ENCODE results near the gene MLH1. TPM values are rescaled to one million over a fixed set of nuclear protein-coding genes. Genes with fewer than 3 reads are reported as not detected.
"Not testable (repeated sequence)": the region's sequence is repeated elsewhere in the genome, so short reads cannot be mapped to it uniquely, and the experiment has no call there.

MLH1 gene
- total RNA-seq, 8 experiments from 2014 or later = 17.4 to 53.3 (median 47.6) TPM

- ATAC-seq (replicated peaks in 6 of 8) = peak in 1 of 8 experiments; percentile 59
Measured at GRCh38 chr3:37053337-37053736, 60.0 kb downstream of the MLH1 start.

GRCh38 chr3:37053753-37054152 is 60.4 kb downstream of the MLH1 start:
- H3K27ac ChIP-seq = no peak overlapping the region
- peak in 1 of 8 experiments; percentile 33 for ATAC-seq (replicated peaks in 6 of 8)
- H3K4me3 ChIP-seq = no peak overlapping the region
- in situ Hi-C loops (cut with MboI; ENCODE audit: low pct_unique_long_range_greater_than_20kb in 2 of 9, low sequenced_read_pairs in 9 of 9, unreplicated experiment in 9 of 9) = no loop called here
- H3K4me1 ChIP-seq (replicated peaks in 1 of 2) = no peaks in the 10 kb centered on the region
- 93 to 100% (median 100%) methylated on average over 1 to 2 of the region's 2 CpGs; no CpG with 5 or more reads in 5 of the 10 experiments for WGBS, 10 experiments

More at GRCh38 chr3:37053337-37053736, 60.0 kb downstream of the MLH1 start:
- in situ Hi-C loops (cut with MboI; ENCODE audit: low pct_unique_long_range_greater_than_20kb in 2 of 9, low sequenced_read_pairs in 9 of 9, unreplicated experiment in 9 of 9) = no loop called here
- H3K27ac ChIP-seq = no peak overlapping the region
- no peak overlapping the region for H3K4me3 ChIP-seq
- H3K4me1 ChIP-seq (replicated peaks in 1 of 2) = no peaks in the 10 kb centered on the region
- 34 to 100% (median 88%) methylated on average over 1 to 6 of the region's 6 CpGs for WGBS, 10 experiments

GRCh38 chr3:37054370-37054769 is 61.1 kb downstream of the MLH1 start:
- Histone ChIP-seq H3K4me1 (replicated peaks in 1 of 2) (no peaks in the 10 kb centered on the region), H3K4me3 (no peak overlapping the region), H3K27ac (no peak overlapping the region)
- in situ Hi-C loops (cut with MboI; ENCODE audit: low pct_unique_long_range_greater_than_20kb in 2 of 9, low sequenced_read_pairs in 9 of 9, unreplicated experiment in 9 of 9) = no loop called here
- ATAC-seq (replicated peaks in 6 of 8) = peak in 6 of 8 experiments; percentile 38 to 81 (median 56)
- WGBS, 10 experiments = 11 to 100% (median 71%) methylated on average over 1 to 3 of the region's 3 CpGs; no CpG with 5 or more reads in 1 of the 10 experiments

- ATAC-seq (replicated peaks in 6 of 8); in situ Hi-C loops (cut with MboI; ENCODE audit: low pct_unique_long_range_greater_than_20kb in 2 of 9, low sequenced_read_pairs in 9 of 9, unreplicated experiment in 9 of 9); H3K4me3 ChIP-seq; H3K27ac ChIP-seq; H3K4me1 ChIP-seq (replicated peaks in 1 of 2): not testable (repeated sequence)
- 65 to 100% (median 99%) methylated on average over 1 to 6 of the region's 8 CpGs; no CpG with 5 or more reads in 2 of the 10 experiments for WGBS, 10 experiments
Measured at GRCh38 chr3:37055077-37055476, 61.8 kb downstream of the MLH1 start.

- Histone ChIP-seq H3K4me3 (no peak overlapping the region), H3K27ac (no peak overlapping the region), H3K4me1 (replicated peaks in 1 of 2) (no peaks in the 10 kb centered on the region)
- in situ Hi-C loops (cut with MboI; ENCODE audit: low pct_unique_long_range_greater_than_20kb in 2 of 9, low sequenced_read_pairs in 9 of 9, unreplicated experiment in 9 of 9) = no loop called here
- ATAC-seq (replicated peaks in 6 of 8) = no peak
Measured at GRCh38 chr3:37056826-37057225, 63.5 kb downstream of the MLH1 start.

- ATAC-seq (replicated peaks in 6 of 8) = no peak
- H3K4me1 ChIP-seq (replicated peaks in 1 of 2) = no peaks in the 10 kb centered on the region
- WGBS, 10 experiments = 87 to 100% (median 100%) methylated on average over 1 to 4 of the region's 5 CpGs; no CpG with 5 or more reads in 4 of the 10 experiments
- in situ Hi-C loops (cut with MboI; ENCODE audit: low pct_unique_long_range_greater_than_20kb in 2 of 9, low sequenced_read_pairs in 9 of 9, unreplicated experiment in 9 of 9) = no loop called here
- H3K27ac ChIP-seq = no peak overlapping the region
- H3K4me3 ChIP-seq = no peak overlapping the region
Measured at GRCh38 chr3:37058117-37058516, 64.8 kb downstream of the MLH1 start.

GRCh38 chr3:37064747-37065146 is 71.4 kb downstream of the MLH1 start:
- ATAC-seq (replicated peaks in 6 of 8) = no peak
- no peak overlapping the region for H3K27ac ChIP-seq
- H3K4me3 ChIP-seq = no peak overlapping the region
- WGBS, 10 experiments = 80 to 100% (median 100%) methylated on average over 1 to 2 of the region's 3 CpGs; no CpG with 5 or more reads in 3 of the 10 experiments
- H3K4me1 ChIP-seq (replicated peaks in 1 of 2) = no peaks in the 10 kb centered on the region
- in situ Hi-C loops (cut with MboI; ENCODE audit: low pct_unique_long_range_greater_than_20kb in 2 of 9, low sequenced_read_pairs in 9 of 9, unreplicated experiment in 9 of 9) = no loop called here

GRCh38 chr3:37067577-37067976 is 74.3 kb downstream of the MLH1 start:
- 83 to 100% (median 93%) methylated on average over 1 to 3 of the region's 3 CpGs; no CpG with 5 or more reads in 1 of the 10 experiments for WGBS, 10 experiments
- H3K4me1 ChIP-seq (replicated peaks in 1 of 2) = no peaks in the 10 kb centered on the region
- no peak overlapping the region for H3K4me3 ChIP-seq
- no peak for ATAC-seq (replicated peaks in 6 of 8)
- no peak overlapping the region for H3K27ac ChIP-seq
- in situ Hi-C loops (cut with MboI; ENCODE audit: low pct_unique_long_range_greater_than_20kb in 2 of 9, low sequenced_read_pairs in 9 of 9, unreplicated experiment in 9 of 9) = no loop called here

- H3K4me3 ChIP-seq = no peak overlapping the region
- peak in 1 of 8 experiments; percentile 36 for ATAC-seq (replicated peaks in 6 of 8)
- H3K4me1 ChIP-seq (replicated peaks in 1 of 2) = no peaks in the 10 kb centered on the region
- in situ Hi-C loops (cut with MboI; ENCODE audit: low pct_unique_long_range_greater_than_20kb in 2 of 9, low sequenced_read_pairs in 9 of 9, unreplicated experiment in 9 of 9) = no loop called here
- H3K27ac ChIP-seq = no peak overlapping the region
- 83 to 100% (median 92%) methylated on average over 1 of the region's 1 CpG; no CpG with 5 or more reads in 3 of the 10 experiments for WGBS, 10 experiments
Measured at GRCh38 chr3:37068031-37068430, 74.7 kb downstream of the MLH1 start.

GRCh38 chr3:37071921-37072320 is 78.6 kb downstream of the MLH1 start:
- in situ Hi-C loops (cut with MboI; ENCODE audit: low pct_unique_long_range_greater_than_20kb in 2 of 9, low sequenced_read_pairs in 9 of 9, unreplicated experiment in 9 of 9) = no loop called here
- no peak overlapping the region for H3K27ac ChIP-seq
- WGBS, 10 experiments = 66 to 100% (median 100%) methylated on average over 1 to 3 of the region's 3 CpGs; no CpG with 5 or more reads in 3 of the 10 experiments
- H3K4me1 ChIP-seq (replicated peaks in 1 of 2) = no peaks in the 10 kb centered on the region
- no peak for ATAC-seq (replicated peaks in 6 of 8)
- no peak overlapping the region for H3K4me3 ChIP-seq

- in situ Hi-C loops (cut with MboI; ENCODE audit: low pct_unique_long_range_greater_than_20kb in 2 of 9, low sequenced_read_pairs in 9 of 9, unreplicated experiment in 9 of 9) = no loop called here
- WGBS, 10 experiments = 0 to 100% (median 85%) methylated on average over 1 to 2 of the region's 2 CpGs
- ATAC-seq (replicated peaks in 6 of 8) = peak in 2 of 8 experiments; percentile 14 to 88
Measured at GRCh38 chr3:37072892-37073291, 79.6 kb downstream of the MLH1 start.

GRCh38 chr3:37074178-37074577 is 80.9 kb downstream of the MLH1 start:
- Histone ChIP-seq H3K4me1 (replicated peaks in 1 of 2) (no peaks in the 10 kb centered on the region), H3K27ac (no peak overlapping the region), H3K4me3 (no peak overlapping the region)
- ATAC-seq (replicated peaks in 6 of 8) = peak in 3 of 8 experiments; percentile 35 to 94 (median 93)
- 11 to 100% (median 52%) methylated on average over 1 to 3 of the region's 3 CpGs; no CpG with 5 or more reads in 2 of the 10 experiments for WGBS, 10 experiments
- in situ Hi-C loops (cut with MboI; ENCODE audit: low pct_unique_long_range_greater_than_20kb in 2 of 9, low sequenced_read_pairs in 9 of 9, unreplicated experiment in 9 of 9) = no loop called here

More at GRCh38 chr3:37072892-37073291, 79.6 kb downstream of the MLH1 start:
- H3K4me3 ChIP-seq = no peak overlapping the region
- no peaks in the 10 kb centered on the region for H3K4me1 ChIP-seq (replicated peaks in 1 of 2)
- H3K27ac ChIP-seq = no peak overlapping the region

- Histone ChIP-seq H3K4me3 (no peak overlapping the region), H3K4me1 (replicated peaks in 1 of 2) (no peaks in the 10 kb centered on the region), H3K27ac (no peak overlapping the region)
- in situ Hi-C loops (cut with MboI; ENCODE audit: low pct_unique_long_range_greater_than_20kb in 2 of 9, low sequenced_read_pairs in 9 of 9, unreplicated experiment in 9 of 9) = no loop called here
- no peak for ATAC-seq (replicated peaks in 6 of 8)
- WGBS, 10 experiments = 80 to 100% (median 100%) methylated on average over 1 of the region's 1 CpG; no CpG with 5 or more reads in 7 of the 10 experiments
Measured at GRCh38 chr3:37075955-37076354, 82.6 kb downstream of the MLH1 start.

GRCh38 chr3:37082317-37082716 is 89.0 kb downstream of the MLH1 start:
- no peak overlapping the region for H3K27ac ChIP-seq
- in situ Hi-C loops (cut with MboI; ENCODE audit: low pct_unique_long_range_greater_than_20kb in 2 of 9, low sequenced_read_pairs in 9 of 9, unreplicated experiment in 9 of 9) = no loop called here

More at GRCh38 chr3:37082317-37082716, 89.0 kb downstream of the MLH1 start:
- Histone ChIP-seq H3K4me1 (replicated peaks in 1 of 2) (no peaks in the 10 kb centered on the region), H3K4me3 (no peak overlapping the region)
- ATAC-seq (replicated peaks in 6 of 8) = no peak
- WGBS, 10 experiments = 80 to 100% (median 100%) methylated on average over 1 to 3 of the region's 3 CpGs

Data from motor neuron (in vitro differentiated cells).